Measurements from ENCODE around the gene NHS.

The NHS gene

DNA sequence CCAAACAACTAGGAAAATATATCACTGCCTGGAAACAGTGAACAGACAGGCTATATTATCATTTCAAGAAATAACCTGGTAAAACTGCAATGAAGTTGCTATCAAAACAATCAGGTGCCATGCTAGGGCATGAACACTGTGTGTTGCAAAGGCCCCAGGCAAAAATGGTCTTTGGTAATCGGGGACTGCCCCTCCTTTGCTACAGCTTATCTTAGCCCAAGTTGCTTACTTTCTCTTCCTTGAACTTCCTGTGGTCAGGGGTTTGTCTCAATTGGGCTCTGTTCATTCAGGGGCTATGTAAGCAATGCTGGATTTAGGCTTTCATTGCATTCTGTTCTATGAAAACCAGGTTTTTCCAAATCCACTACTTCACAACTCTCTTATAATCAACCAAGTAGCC, 392.7 kb downstream of the NHS start:
- no peak overlapping the region for H3K27ac ChIP-seq
- TF ChIP-seq, protein P1, sequence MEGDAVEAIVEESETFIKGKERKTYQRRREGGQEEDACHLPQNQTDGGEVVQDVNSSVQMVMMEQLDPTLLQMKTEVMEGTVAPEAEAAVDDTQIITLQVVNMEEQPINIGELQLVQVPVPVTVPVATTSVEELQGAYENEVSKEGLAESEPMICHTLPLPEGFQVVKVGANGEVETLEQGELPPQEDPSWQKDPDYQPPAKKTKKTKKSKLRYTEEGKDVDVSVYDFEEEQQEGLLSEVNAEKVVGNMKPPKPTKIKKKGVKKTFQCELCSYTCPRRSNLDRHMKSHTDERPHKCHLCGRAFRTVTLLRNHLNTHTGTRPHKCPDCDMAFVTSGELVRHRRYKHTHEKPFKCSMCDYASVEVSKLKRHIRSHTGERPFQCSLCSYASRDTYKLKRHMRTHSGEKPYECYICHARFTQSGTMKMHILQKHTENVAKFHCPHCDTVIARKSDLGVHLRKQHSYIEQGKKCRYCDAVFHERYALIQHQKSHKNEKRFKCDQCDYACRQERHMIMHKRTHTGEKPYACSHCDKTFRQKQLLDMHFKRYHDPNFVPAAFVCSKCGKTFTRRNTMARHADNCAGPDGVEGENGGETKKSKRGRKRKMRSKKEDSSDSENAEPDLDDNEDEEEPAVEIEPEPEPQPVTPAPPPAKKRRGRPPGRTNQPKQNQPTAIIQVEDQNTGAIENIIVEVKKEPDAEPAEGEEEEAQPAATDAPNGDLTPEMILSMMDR (conservative IDR thresholded peaks at IDR 0.05): no peak

DNA sequence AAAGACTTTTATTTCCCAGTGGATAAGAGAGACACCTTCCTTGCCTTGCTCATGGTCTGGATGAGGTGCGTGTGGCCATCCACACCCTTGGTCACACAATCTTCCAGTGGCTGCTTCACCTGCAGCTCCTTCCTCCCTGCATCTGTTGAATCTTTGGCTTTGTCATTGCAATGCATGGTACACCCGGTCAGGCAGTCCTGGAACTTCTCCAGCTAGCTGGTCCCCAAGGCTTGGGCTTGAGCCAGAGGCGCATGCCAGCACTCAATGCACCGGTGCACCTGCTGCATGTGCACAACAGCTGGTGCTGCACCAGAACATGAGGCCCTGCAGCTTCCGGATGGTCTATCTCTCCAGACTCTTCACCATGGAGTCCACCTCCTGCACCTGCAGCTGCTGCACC, 394.0 kb downstream of the NHS start:
- no peak overlapping the region for H3K27ac ChIP-seq
- TF ChIP-seq, protein P1 (conservative IDR thresholded peaks at IDR 0.05): no peak

DNA sequence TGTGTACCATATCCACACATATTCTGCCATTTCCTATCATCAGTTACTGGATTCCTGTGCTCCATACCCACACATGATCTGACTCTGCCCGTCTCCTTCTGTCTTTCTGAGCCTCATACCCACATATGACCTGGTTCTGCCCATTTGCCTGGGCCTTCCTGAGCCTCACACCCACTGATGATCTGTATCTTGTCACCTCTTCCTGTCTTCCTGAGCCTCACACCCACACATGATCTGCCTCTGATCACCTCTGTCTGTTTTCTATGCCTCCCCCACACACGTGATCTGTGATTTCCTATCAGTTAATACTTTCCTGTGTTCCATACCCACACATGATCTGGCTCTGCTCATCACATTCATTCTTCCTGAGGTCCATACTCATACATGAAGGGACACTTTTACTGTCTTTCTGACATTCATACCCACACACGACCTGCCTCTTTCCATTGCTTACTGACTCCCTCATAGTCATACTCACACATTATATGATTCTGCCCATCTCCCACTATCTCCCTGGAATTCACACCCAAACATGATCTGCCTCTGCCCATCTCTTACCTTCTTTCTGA, 394.8 kb downstream of the NHS start:
- no peak overlapping the region for H3K27ac ChIP-seq
- TF ChIP-seq, protein P1 (conservative IDR thresholded peaks at IDR 0.05): no peak

DNA sequence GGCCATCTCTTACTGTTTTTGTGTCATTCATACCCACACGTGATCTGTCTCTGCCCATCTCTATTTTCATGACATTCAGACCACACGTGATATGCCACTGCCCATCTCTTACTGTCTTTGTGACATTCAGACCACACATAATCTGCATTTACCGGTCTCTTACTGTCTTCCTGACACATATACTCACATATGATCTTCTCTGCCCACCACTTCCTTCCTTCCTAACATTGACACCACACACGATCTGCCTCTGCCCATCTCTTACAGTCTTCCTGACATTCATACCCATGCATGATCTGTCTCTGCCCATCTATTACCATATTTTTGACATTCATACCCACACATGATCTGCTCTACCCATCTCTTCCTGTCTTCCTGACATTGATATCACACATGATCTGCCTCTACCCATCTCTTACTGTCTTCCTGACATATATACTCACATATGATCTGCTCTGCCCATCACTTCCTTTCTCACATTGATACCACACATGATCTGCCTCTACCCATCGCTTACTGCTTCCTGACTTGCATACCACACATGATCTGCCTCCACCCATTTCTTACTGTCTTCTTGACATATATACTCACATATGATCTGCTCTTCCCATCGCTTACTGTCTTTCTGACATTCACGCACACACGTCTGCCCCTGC, 398.3 kb downstream of the NHS start:
- TF ChIP-seq, protein P1 (conservative IDR thresholded peaks at IDR 0.05): no peak
- H3K27ac ChIP-seq: no peak overlapping the region

DNA sequence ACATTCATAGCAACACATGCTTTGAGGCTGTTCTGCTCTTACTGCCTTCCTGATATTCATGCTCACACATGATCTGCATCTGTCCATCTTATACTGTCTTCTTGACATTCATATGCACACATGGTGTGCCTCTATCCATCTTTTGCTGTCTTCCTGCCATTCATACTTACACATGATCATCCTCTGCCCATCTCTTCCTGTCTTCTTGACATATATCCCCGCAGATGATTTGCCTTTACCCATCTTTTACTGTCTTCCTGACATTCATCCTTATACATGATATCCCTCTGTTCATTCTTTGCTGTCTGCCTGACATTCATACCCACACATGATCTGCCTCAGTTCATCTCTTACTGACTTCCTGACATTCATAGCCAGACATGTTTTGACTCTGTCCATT, 399.1 kb downstream of the NHS start:
- TF ChIP-seq, protein P1 (conservative IDR thresholded peaks at IDR 0.05): no peak
- H3K27ac ChIP-seq: no peak overlapping the region

DNA sequence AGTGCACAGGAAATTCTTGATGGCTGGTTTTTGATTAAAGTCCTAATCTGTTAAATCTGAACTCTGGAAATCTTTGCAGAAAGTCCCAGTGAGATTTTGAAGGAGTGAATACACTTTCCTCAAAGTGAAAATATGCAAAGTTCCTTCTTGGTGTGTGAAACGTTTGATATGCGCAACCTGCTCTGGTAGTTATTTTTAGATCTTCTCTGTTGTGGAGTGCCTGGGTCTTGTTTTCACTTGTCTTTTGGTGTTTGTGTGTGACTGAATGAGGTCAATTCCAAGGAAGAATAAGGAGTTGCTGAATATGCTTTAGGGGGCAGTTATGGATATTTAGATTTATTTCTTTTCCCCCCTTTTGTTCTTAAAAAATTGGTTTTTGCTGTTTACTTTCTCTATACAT, 404.0 kb downstream of the NHS start:
- no peak overlapping the region for H3K27ac ChIP-seq
- TF ChIP-seq, protein P1 (conservative IDR thresholded peaks at IDR 0.05): no peak

DNA sequence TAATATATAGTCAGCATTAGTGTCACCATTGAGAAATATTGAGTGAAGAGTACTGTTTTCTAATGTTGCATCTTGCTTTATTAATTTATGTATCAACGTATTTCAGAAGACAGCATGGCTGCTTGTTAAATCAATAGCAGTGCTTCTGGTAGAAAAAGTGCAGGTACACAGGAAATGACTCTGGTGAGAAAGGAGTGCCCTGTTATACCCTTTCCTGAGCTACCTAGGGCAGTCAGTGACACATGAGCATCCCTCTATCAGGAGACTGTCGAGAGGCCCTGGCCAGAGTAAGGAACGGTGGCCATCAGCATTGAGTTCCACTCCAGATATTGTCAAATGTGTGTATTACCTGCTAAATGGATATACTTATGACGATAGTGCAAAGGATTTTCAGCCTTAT, 404.4 kb downstream of the NHS start:
- no peak overlapping the region for H3K27ac ChIP-seq
- TF ChIP-seq, protein P1 (conservative IDR thresholded peaks at IDR 0.05): no peak
